ENCODE results near the gene ASIP. TPM values are rescaled to one million over a fixed set of nuclear protein-coding genes. Genes with fewer than 3 reads are reported as not detected.

ASIP gene
- total RNA-seq, 1 donor from 2014 or later: not detected

GRCh38 chr20:34312544-34313217, 71.5 kb downstream of the ASIP start:
- ATAC-seq: peak; percentile 84

- no peak for ATAC-seq
Observed at GRCh38 chr20:34315236-34315635, 74.0 kb downstream of the ASIP start.

GRCh38 chr20:34316196-34316814, 75.1 kb downstream of the ASIP start:
- ATAC-seq: no peak

Other genes starting within 250 kb of the ASIP start
- gene RALY, start 247.5 kb upstream of the ASIP start, total RNA-seq: 82.6 TPM
- gene EIF2S2, start 129.2 kb upstream of the ASIP start, total RNA-seq: 56.0 TPM
- gene AHCY, start 61.9 kb downstream of the ASIP start, total RNA-seq: 138 TPM
- 57.5 TPM for gene ITCH, start 121.8 kb downstream of the ASIP start, total RNA-seq

Measured in esophagus mucosa (tissue), 1 donor.